Kidney tubule cell (primary cell): ENCODE measurements around the gene LBP.
"Not testable (repeated sequence)": the region's sequence is repeated elsewhere in the genome, so short reads cannot be mapped to it uniquely, and the experiment has no call there.

Experiments
- DNase-seq: peaks from one replicate; pipeline ENCODE4 v3.0.0-alpha.2; 2018; ENCODE audit warnings: low spot score

LBP gene

DNA sequence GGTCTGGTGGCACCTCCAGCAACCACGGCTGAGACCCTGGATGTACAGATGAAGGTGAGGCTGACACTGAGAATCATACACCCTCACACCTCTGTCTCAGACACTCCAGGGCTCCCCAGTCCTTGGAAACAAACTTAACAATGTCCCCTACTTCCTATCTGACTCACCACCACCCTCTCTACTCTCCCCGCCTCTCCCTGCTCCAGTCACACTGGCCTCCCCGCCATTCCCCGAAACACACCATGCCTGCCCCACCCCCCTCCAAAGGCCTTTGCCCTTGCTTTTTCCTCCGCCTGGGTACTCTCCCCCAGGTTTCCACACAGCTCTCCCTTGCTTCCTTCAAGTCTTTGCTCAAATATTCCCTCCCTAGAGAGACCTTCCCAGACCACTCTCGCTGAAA lies 26.1 kb upstream of the LBP start:
- DNase-seq = no peak

DNA sequence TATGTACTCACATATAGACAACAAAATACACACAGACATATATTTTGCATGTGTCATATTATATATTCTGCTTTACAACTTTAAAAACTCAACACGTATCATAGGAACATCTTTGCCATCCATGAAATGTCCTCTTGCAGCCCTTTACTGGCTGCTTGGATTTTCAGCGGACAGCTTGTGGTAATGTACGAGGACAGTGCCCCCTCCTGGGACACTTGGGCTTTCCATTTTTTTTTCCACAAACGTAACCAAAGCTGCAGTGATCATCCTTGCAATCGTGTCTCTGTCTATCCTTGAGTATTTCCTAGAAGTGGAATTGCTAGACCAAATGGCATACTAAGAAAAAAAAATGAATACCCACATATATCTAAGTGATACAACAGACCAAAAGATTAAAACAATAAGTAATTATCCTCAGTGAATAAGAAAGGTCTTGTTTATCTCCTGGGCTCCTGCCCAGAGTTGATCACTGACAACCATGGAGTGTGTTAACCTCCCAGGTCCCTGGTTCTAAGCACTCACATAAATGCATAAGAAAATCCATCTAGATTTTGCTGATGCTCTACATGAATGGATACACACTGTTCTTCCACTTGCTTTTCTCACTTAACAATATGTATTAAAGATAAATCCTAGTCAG lies 24.2 kb upstream of the LBP start:
- DNase-seq = peak; percentile 54

GRCh38 chr20:38324159-38324558 lies 22.1 kb upstream of the LBP start:
- DNase-seq = no peak

GRCh38 chr20:38325167-38325566 lies 21.1 kb upstream of the LBP start:
- no peak for DNase-seq

DNA sequence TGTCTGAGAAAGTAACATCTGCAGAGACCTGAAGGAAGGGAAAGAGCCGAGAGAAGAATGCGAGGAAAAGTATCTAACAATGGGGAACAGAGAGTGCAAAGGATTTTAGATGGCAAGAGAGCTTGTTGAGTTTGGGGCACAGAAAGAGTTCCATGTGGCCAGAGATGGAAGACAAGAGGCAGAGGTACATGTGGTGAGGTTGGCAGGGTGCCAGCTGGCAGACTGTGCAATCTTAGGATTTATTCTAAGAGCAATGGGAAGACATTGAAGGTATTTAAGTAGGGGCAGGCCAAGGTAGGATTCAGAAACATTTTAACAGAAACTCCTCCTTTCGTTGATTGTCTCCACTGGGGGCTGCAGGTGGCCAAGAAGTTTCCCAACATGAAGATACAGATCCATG lies 20.4 kb upstream of the LBP start:
- no peak for DNase-seq

GRCh38 chr20:38326309-38326708 lies 20.0 kb upstream of the LBP start:
- DNase-seq = peak; percentile 67

GRCh38 chr20:38330638-38331037 lies 15.6 kb upstream of the LBP start:
- DNase-seq = no peak

DNA sequence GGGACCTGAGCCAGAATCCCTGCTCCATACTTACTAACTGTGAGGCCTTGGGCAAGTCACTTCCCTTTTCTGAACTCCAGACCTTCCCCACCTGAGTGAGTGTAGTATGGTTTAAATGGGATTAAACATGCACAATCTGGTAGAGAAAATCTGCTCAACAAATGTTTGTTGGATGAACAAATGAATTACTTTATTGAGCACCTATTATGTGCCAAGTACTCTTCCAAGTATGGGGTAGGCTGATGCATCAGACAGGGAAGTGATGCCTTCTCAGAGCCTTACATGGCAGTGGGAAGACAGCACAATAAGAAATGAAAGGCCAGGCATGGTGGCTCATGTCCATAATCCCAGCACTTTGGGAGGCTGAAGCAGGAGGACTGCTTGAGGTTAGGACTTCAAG lies 15.0 kb upstream of the LBP start:
- DNase-seq = no peak

- no peak for DNase-seq
These were observed 14.5 kb upstream of the LBP start for GRCh38 chr20:38331814-38332213.

DNA sequence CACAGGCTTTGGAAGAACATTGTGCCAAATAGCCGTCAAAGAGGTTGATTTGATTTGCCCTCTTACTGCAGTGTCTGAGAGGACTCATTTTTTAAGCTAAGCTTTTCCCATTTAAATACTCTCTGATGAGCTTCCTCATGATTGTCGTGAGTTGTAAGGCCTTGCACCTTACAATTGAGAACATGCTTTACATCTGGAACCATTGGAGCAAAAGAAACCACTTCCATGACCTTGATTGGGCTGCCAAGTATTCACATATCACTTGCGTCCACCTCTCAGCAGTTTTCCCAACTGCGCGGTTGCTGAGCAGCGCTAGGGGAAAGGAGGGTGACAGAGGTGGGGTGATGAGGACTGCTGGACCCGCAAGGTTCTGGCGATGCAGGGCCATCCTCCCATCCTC lies 12.3 kb upstream of the LBP start:
- no peak for DNase-seq

GRCh38 chr20:38336726-38337125 lies 9.6 kb upstream of the LBP start:
- DNase-seq = no peak

DNA sequence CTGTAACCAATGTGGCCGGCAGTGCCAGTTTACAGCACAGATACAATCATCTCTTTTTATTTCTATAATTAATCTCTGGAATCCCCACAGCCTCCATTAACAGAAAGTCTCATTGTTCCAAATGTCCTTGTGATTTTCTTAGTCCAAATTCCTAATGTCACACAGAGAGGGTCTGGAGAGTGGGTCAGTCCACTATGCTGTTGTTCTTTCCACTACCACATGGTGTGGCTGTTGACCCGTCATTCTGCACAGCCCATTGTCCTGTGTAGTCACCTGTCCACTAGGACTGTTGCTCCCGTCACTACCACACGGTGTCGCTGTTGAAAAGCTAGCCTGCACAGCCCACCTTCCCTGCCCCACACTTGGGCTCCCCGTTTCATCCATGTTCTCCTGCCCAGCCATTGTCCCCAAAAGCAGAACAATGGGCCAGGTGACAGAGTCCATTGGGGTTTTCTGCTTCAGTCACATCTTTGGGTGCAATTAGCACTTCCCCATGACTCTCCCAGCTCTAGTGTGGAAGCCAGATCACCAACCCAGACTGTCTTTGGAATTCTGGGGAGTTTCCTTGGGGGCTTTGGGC lies 8.6 kb upstream of the LBP start:
- DNase-seq = peak; percentile 27

GRCh38 chr20:38338849-38339520 lies 7.3 kb upstream of the LBP start:
- DNase-seq = peak; percentile 12

- DNase-seq = not testable (repeated sequence)
These were observed 6.8 kb upstream of the LBP start for GRCh38 chr20:38339521-38339896.

DNA sequence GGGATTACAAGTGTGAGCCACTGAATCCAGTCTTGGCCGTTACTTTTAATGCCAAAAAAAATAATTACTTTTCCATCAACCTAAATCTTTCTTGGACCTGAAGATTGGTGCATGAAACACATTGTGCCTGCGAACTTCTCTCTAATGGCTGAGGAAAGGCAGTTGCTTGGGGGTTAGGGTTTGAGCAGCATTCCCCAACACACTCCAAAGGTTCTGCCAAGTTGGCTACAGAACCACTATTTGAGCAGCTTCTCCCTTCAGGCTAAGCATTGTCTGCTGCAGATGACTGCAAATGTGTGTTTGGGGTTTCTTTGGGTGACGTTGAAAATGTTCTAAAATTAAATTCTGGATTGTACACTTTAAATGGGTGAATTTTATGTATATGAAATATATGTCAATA lies 6.3 kb upstream of the LBP start:
- DNase-seq = no peak

- no peak for DNase-seq
These were observed 5.6 kb upstream of the LBP start for GRCh38 chr20:38340693-38341092.

- no peak for DNase-seq
These were observed 4.1 kb upstream of the LBP start for GRCh38 chr20:38342216-38342615.

- DNase-seq = no peak
These were observed 3.5 kb upstream of the LBP start for GRCh38 chr20:38342713-38343310.

DNA sequence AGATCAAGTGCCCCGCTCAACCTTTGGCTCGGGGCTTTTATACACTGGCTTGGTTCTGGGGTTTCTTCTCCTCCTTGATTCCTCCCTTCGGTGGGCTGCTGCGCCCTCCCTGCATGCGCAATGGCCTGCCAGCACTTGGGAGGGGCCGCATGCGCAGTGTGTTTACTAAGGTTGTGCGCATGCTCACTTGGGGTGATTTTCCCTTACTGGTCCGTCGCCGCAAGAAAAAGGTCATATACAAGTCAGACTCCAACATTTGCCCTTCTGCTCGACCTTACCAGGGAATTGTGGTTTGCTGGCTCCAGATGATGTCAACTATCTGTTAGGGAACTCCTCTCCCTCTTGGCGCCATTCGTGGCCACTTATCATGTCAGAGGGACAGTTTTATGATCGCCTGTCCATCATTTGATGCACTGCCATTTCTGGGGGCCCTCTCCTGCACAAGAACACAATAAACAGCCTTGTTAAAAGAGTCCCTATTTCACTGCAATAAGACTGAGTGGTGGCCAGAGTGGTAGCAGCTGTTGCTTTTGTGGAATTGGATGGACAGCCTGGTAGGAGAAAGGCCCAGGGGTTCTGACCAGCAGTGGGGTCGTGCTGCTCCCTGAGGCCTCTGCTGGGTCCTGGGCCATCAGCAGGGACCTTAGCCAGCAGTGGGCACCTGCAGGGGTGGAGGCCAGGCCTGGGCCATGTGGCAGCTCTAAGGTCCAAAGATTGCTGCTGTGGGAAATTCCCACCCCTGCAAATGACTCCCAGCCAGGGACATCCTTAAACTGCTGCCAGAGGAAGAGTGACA lies 2.8 kb upstream of the LBP start:
- peak; percentile 29 for DNase-seq

GRCh38 chr20:38344107-38344701 lies 2.1 kb upstream of the LBP start:
- DNase-seq = no peak

- DNase-seq = no peak
These were observed 639 bp upstream of the LBP start for GRCh38 chr20:38345643-38346042.

DNA sequence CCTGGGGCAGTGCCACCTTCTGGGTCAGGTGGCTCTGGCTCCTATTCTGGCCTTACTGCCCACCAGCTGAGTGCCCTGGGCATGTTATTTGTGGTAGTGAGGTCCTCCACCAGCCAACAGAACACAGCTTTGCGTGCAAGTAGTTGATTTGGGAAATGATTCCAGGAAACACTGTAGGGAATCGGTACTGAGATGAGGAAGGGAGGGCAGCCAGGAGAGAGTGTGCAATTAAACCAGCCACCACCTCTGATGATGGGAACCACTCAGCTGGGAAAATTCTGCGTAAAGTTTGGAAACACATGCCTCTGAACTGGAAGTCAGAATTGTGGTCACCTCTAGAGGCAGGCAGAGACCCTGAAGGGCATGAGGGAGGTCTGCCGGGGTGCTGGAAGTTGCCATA lies 459 bp downstream of the LBP start:
- DNase-seq = no peak
